Measurements from ENCODE around the gene ARPC1B. TPM values are rescaled to one million over a fixed set of nuclear protein-coding genes. Genes with fewer than 3 reads are reported as not detected.

Gene ARPC1B
- total and polyA plus RNA-seq, 9 of the 15 experiments (the other 6 are each of a cell fraction or from before 2014, with no cell fraction given), result 6.7 to 357 (median 211) TPM

GRCh38 chr7:99375070-99375807, 709 bp downstream of the ARPC1B start (continued):
- TF ChIP-seq ZBTB9 (CRISPR knock-in tag; IDR thresholded peaks at IDR 0.05) (peak; percentile 68; the same call in 1 of the 2 replicates), MNT (conservative IDR thresholded peaks at IDR 0.05) (peak; percentile 12 to 46; a peak in 2 of 4 replicates), SPI1 (IDR thresholded peaks at IDR 0.05; ENCODE audit: borderline replicate concordance, low read depth, low read length) (peak; percentile 69), HBP1 (CRISPR knock-in tag; IDR thresholded peaks at IDR 0.05) (no peak), TCF7L2 (IDR thresholded peaks at IDR 0.05; ENCODE audit: low read depth, low read length) (no peak)

Measured in K562 (cell line).